Measurements from ENCODE around the gene MYO5A.
"Not testable (repeated sequence)": the region's sequence is repeated elsewhere in the genome, so short reads cannot be mapped to it uniquely, and the experiment has no call there.

- TF ChIP-seq CTCF, POLR2A (IDR thresholded peaks at IDR 0.05): not testable (repeated sequence)
Measured at GRCh38 chr15:52565417-52566358, 37.0 kb upstream of the MYO5A start.
